ENCODE measurements around the gene AGTRAP. TPM values are rescaled to one million over a fixed set of nuclear protein-coding genes. Genes with fewer than 3 reads are reported as not detected.

The AGTRAP gene
- total and polyA plus RNA-seq, 2 experiments from 2014 or later = 58.6 to 94.0 TPM

DNA sequence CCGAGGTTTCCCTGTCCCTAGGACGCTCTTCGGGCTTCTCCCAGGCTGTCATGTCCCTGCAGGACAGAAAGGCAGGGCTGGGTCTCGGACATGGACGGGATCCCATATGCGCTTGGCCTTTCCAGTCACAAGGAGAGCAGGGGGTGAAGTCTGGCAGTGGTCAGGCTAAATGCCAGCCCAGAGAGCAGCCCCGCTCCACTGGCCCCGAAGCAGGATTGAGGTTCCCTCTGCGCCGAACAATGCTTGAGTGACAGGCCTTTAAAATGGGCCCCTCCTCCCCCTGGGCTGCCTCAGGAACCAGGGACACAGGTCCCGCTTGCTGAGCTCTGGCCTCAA is 31.8 kb upstream of the AGTRAP start:
- peaks cover 11% of the 10 kb centered on the region for H3K4me1 ChIP-seq (ENCODE audit: low read depth)
- no peak for DNase-seq (ENCODE audit: low read depth in 1 of 2, low spot score in 1 of 2)

DNA sequence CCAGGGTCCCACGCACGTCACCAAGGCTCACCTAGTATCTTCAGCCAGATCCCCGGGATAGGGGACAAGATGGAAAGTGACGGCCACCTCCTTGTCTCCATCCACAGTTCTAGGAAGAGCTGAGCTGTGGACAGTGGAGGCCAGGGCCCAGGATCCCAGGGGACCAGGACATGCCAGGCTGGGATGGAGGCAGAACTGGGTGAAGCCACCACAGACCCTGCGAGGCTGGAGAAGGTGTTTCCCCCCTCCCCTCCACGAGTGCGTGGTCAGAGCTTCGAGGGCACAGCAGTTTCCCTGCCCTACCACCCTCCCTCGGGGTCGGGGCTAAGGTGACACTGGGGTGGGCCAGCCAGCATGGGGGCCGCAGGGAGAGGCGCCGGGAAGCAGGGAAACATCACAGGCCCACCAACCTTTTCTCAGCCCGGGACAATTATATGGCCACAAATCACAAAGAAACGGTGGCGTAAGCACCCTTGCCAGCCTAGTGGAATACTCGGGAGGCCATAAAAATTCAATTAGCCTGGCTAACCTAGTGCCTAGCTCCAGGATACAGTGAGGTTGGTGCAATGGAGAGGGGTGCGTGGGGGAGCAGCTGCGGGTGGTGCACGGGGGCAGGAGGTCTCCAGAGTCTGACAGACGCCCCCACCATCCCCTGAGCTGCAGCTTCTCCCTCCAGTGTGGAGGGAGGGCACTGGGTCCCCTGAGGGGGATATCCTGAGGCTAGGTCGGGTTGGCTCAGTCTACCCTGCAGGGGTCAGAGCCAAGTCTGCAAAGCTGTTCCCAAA is 31.1 kb upstream of the AGTRAP start:
- Histone ChIP-seq H3K4me1 (ENCODE audit: low read depth) (peaks cover 11% of the 10 kb centered on the region), H3K27me3 (no peaks in the 10 kb centered on the region), H3K36me3 (no peaks in the 10 kb centered on the region), H3K4me3 (no peak overlapping the region), H3K9me3 (ENCODE audit: low read depth) (no peaks in the 10 kb centered on the region), H3K27ac (no peak overlapping the region)
- TF ChIP-seq, protein P1, sequence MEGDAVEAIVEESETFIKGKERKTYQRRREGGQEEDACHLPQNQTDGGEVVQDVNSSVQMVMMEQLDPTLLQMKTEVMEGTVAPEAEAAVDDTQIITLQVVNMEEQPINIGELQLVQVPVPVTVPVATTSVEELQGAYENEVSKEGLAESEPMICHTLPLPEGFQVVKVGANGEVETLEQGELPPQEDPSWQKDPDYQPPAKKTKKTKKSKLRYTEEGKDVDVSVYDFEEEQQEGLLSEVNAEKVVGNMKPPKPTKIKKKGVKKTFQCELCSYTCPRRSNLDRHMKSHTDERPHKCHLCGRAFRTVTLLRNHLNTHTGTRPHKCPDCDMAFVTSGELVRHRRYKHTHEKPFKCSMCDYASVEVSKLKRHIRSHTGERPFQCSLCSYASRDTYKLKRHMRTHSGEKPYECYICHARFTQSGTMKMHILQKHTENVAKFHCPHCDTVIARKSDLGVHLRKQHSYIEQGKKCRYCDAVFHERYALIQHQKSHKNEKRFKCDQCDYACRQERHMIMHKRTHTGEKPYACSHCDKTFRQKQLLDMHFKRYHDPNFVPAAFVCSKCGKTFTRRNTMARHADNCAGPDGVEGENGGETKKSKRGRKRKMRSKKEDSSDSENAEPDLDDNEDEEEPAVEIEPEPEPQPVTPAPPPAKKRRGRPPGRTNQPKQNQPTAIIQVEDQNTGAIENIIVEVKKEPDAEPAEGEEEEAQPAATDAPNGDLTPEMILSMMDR (IDR thresholded peaks at IDR 0.05; ENCODE audit: low read depth, low read length) = no peak
- DNase-seq (ENCODE audit: low read depth in 1 of 2, low spot score in 1 of 2) = no peak

More for the DNA sequence above, 31.8 kb upstream of the AGTRAP start:
- Histone ChIP-seq H3K4me3 (no peak overlapping the region), H3K36me3 (no peaks in the 10 kb centered on the region), H3K9me3 (ENCODE audit: low read depth) (no peaks in the 10 kb centered on the region), H3K27me3 (no peaks in the 10 kb centered on the region), H3K27ac (no peak overlapping the region)
- TF ChIP-seq, protein P1 (IDR thresholded peaks at IDR 0.05; ENCODE audit: low read depth, low read length) = no peak

DNA sequence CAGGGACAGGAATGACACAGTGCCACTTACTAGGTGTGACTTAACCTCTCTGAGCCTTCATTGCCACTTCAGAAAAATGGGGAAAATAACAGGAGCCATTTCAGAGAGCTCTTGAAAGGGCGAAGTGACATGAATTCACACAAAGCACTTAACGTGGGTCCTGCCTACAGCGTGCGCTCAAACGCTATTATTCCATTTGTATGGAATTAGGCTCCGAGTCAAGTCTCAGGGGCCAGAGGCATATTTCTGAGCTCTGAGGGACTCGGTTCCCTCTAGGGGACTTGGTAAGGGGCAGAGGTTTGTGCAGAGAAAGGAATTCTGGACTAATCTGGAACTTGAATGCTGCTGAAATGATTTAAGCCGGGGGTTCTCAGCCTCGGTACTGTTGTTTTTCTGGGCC is 30.3 kb upstream of the AGTRAP start:
- Histone ChIP-seq H3K27me3 (no peaks in the 10 kb centered on the region), H3K9me3 (ENCODE audit: low read depth) (no peaks in the 10 kb centered on the region), H3K27ac (no peak overlapping the region), H3K36me3 (no peaks in the 10 kb centered on the region), H3K4me1 (ENCODE audit: low read depth) (peaks cover 11% of the 10 kb centered on the region), H3K4me3 (no peak overlapping the region)
- TF ChIP-seq, protein P1 (IDR thresholded peaks at IDR 0.05; ENCODE audit: low read depth, low read length) = no peak
- DNase-seq (ENCODE audit: low read depth in 1 of 2, low spot score in 1 of 2) = no peak

GRCh38 chr1:11706292-11706691 is 29.6 kb upstream of the AGTRAP start:
- Histone ChIP-seq H3K27me3 (no peaks in the 10 kb centered on the region), H3K4me3 (no peak overlapping the region), H3K36me3 (no peaks in the 10 kb centered on the region), H3K27ac (no peak overlapping the region), H3K4me1 (ENCODE audit: low read depth) (peaks cover 11% of the 10 kb centered on the region), H3K9me3 (ENCODE audit: low read depth) (no peaks in the 10 kb centered on the region)
- TF ChIP-seq, protein P1 (IDR thresholded peaks at IDR 0.05; ENCODE audit: low read depth, low read length) = no peak
- DNase-seq (ENCODE audit: low read depth in 1 of 2, low spot score in 1 of 2) = no peak

- no peaks in the 10 kb centered on the region for H3K9me3 ChIP-seq (ENCODE audit: low read depth)
- peak overlapping the region; percentile 68 for H3K27ac ChIP-seq
- H3K27me3 ChIP-seq = no peaks in the 10 kb centered on the region
- no peak overlapping the region for H3K4me3 ChIP-seq
- TF ChIP-seq, protein P1 (IDR thresholded peaks at IDR 0.05; ENCODE audit: low read depth, low read length) = no peak
- peaks cover 11% of the 10 kb centered on the region for H3K4me1 ChIP-seq (ENCODE audit: low read depth)
- no peaks in the 10 kb centered on the region for H3K36me3 ChIP-seq
- DNase-seq (ENCODE audit: low read depth in 1 of 2, low spot score in 1 of 2) = peak in 1 of 2 donors; percentile 89
Observed at GRCh38 chr1:11707621-11708276, 28.2 kb upstream of the AGTRAP start.
